ENCODE data around the gene KLHDC7A.

Gene KLHDC7A

DNA sequence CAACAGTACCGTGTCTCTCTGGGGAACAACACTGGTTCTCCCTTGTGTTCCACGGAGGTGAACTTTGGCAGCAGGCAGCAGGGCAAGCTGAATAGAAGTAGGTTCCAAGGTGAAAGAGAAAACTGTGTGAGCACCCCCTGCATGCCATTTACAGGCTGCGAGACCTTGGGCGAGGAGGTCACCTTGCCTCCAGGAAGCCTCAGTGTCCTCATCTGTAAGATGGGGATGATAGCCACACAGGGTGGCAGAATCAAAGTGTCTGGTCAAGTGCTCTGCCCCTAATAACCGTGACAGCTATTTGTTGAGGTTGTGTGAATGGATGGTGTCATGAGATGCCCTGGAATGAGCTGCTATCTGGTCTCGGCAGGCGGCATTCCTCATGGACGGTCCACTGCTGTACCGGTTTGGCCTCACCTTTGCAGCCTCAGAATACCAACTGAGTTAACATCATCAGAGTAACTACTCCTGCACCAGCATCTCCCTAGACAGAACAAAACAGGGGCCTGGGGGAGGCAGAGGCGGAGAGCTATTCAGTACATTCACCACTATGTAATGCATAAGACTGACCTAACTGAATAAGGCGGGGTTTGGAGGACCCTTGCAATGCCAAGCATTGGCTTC is 7.4 kb upstream of the KLHDC7A start:
- DNase-seq, result no peak

DNA sequence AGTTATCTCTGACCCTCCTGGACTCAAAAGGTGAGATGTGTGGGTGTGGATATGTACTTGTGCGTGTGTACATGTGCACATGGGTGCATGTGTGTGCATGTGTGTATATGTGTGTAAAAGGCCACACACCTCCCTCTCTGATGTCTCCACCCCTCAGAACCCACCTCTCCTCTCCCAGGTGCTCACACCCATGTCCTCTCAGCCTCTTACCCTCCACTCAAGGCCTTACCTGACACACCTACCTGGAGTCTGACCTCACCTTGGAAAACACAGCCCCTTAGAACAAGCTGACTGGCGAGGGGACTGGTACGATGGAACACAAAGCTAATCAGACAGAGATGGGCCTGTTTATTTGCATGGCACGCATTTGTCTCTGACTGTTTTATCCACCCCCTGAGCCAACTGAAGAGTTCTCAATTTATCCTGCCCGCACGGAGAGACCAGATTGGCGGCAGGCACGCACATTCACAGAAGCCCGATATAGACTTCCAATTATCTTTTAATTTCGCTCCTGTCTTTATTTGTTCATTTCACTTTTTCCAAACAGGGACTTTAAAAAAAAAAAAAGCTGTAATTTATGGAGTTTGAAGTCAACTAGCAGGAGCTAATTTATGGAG is 6.1 kb upstream of the KLHDC7A start:
- DNase-seq, result no peak

DNA sequence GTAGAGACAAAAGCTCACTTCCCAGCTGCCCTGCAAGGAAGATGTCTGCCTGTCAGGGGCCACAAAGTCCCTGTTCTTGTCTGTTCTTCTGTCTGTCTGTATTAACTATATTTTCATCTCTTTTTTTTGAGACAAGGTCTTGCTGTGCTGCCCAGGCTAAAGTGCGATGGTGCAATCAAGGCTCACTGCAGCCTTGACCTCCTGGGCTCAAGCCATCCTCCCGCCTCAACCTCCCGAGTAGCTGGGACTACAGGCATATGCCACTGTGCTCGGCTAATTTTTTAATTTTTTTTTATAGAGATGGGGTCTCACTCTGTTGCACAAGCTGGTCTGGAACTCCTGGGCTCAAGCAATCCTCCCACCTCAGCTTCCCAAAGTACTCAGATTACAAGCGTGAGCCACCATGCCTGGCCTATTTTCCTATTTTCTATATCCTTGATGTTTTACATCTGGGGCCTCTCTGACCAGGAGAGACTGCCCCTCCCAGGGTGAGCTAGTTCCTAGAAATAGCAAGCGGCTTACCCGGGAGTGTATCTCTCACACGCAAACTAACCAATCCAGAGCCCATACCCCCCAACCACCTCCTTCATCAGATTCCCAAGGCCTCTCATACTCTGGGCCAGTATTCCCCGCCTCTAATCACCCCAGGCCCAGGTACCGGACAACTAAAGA is 5.4 kb upstream of the KLHDC7A start:
- DNase-seq, result no peak

DNA sequence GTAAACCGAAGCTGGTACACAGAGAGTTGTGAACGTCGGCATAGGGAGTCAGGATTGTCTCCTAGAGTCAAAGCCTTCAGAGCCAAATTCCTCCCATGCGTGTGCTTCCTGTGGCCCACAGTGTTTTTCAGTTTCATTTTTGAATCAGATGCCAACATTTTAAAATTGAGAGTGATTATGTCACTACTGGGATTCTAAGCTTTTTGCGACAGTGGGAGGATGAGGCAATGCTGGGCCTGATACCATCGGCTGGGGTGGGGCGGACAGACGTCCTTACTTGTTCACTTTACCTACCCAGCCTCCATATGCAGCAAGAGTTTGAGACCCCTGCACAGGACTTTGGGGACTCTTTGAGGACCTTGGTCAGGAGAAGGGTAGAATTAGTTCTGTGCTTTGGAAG is 1.3 kb upstream of the KLHDC7A start:
- no peak for DNase-seq

DNA sequence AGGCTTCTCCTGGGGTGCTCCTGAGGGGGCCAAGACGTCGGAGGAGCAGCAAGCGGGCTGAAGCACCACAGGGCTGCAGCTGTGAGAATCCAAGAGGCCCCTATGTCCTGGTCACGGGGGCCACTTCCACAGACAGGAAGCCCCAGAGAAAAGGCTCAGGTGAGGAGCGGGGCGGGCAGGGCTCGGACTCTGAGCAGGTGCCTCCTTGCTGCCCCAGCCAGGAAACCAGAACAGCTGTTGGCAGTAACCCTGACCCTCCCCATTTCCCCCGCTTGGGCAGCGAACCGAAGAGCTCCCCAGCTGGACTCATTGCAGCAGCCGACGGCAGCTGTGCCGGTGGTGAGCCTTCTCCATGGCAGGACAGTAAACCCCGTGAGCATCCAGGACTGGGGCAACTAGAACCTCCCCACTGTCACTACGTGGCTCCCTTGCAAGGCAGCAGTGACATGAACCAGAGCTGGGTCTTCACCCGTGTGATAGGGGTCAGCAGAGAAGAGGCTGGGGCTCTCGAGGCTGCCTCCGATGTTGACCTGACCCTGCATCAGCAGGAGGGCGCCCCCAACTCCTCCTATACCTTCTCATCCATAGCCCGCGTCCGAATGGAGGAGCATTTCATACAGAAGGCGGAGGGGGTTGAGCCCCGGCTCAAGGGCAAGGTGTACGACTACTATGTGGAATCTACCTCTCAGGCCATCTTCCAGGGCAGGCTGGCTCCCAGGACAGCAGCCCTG is 625 bp downstream of the KLHDC7A start:
- DNase-seq, result no peak

DNA sequence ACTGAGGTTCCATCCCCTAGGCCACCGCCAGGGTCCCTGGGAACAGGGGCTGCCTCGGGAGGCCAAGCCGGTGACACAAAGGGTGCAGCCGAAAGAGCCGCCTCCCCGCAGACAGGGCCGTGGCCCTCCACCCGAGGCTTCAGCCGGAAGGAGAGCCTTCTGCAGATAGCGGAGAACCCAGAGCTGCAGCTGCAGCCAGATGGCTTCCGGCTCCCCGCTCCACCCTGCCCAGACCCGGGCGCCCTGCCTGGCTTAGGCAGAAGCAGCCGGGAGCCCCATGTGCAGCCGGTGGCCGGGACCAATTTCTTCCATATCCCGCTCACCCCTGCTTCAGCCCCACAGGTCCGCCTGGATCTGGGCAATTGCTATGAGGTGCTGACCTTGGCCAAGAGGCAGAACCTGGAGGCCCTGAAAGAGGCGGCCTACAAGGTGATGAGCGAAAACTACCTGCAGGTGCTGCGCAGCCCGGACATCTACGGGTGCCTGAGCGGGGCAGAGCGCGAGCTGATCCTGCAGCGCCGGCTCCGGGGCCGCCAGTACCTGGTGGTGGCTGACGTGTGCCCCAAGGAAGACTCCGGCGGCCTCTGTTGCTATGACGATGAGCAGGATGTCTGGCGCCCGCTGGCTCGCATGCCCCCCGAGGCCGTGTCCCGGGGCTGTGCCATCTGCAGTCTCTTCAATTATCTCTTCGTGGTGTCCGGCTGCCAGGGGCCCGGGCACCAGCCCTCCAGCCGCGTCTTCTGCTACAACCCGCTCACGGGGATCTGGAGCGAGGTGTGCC is 1.4 kb downstream of the KLHDC7A start:
- DNase-seq, result no peak

DNA sequence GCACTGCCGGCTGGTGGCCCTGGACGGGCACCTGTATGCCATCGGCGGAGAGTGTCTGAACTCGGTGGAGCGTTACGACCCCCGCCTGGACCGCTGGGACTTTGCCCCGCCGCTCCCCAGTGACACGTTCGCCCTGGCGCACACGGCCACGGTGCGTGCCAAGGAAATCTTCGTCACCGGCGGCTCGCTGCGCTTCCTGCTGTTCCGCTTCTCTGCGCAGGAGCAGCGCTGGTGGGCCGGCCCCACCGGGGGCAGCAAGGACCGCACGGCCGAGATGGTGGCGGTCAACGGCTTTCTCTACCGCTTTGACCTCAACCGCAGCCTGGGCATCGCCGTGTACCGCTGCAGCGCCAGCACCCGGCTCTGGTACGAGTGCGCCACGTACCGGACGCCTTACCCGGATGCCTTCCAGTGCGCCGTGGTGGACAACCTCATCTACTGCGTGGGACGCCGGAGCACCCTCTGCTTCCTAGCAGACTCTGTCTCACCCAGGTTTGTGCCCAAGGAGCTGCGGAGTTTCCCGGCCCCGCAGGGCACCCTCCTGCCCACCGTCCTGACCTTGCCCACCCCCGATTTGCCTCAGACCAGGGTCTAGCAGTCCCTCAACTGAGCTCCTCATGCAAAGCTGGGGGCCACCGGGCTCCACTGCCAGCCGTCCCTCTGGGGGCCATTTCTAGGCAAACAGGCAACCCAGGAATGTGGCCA is 2.1 kb downstream of the KLHDC7A start:
- DNase-seq, result no peak

DNA sequence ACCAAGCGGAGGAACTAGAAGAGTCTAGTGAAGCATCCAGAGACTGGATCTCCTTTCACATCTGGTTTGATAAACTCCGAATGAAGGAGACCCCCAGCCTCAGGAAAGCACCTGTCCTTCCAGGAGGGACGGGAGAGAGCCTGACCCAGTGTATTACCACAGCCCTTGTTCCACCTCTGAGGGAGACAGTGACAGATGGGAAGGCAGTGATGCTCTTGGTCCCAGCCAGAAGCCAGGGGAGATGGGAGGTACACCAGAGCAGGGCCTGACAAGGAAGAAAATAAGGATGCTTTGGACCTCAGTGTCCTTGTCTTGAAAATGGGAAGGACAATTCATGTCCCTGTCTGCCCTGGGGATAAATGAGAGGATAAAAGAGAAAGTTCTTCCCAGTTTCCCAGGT is 3.5 kb downstream of the KLHDC7A start:
- no peak for DNase-seq

DNA sequence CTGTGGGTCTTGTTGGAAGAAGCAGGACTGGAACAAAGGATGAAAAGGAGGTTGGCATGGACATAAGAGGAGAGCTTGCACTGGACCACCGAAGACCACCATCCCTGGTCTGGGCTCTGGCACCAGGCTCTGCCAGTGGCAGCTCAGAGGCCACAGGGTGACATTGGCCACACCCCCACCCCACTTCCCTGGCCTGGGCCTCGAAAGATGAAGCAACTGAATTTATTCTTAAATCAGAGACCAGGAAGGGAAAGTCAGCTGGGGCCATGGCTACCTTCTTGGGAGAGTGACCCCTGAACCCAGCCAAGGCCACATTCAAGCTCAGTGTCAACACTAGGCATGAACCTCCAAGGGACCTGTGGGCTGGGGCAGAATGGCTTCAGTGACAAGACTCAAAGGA is 4.0 kb downstream of the KLHDC7A start:
- no peak for DNase-seq

DNA sequence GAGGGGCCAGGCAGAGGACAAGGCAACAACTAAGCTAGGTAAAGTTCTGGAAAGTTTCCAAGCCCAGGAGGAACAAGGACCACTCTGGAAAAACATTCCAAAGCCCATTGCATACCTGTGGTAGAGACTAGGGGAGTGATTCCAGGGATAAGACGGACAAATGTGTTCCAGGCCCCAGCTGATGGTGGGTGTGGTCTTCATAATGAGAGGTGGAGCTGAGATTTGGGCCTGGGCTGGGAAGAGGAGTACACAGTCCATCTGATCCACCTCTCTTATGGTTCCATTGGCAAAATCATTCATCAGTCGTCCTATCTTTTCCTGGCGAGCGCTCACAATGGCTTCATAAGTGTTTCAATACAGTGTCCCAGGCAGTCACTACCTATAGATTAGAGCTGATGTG is 4.5 kb downstream of the KLHDC7A start:
- DNase-seq, result no peak

DNA sequence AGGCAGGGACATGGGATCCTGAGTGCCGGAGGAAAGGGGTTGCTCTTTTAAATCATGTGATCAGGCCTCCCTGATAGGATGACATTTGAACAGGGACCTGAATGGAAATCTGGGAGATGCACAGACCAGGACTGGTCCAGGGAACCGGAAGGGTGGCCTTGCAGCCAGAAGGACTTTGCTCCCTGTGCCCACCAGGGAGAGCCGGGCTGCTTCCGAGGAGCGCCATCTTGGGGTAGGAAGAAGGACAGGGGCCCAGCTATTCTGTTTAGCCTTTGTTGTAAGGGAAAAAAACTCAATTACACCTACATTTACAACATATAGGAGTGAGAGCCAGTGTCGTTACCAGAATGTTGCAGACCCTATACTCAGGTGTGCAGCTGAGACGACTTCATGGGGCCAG is 5.5 kb downstream of the KLHDC7A start:
- no peak for DNase-seq

DNA sequence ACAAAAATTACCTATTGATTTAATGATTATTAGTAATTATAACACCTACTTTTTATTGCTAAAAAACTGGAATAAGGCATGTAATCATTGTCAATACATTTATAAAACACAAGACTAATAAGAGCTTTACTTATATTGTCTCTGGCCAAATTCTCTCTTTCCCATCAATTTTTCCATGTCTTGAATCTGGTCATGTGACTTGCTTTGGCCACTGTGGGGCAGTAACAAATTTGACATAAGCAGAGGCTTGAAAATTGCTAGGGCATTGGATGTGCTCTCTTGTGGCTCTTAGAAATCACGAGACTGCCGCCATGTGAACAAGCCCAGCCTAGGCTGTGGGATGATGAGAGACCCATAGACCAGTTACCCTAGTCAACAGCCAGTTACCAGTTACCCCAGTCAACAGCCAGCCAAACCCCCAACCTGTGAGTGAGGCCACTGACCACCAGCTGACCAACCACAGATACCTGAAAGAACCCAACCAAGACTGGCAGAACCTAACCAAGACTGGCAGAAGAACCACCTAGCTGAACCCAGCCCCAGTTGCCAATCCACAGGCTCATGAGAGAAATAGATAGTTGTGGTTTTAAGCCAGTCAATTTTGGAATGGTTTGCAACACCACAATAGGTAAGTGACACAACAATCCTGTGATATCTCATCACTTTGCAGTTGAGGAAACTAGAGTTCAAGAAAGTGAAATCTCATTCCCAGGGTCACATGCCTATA is 8.8 kb downstream of the KLHDC7A start:
- no peak for DNase-seq

DNA sequence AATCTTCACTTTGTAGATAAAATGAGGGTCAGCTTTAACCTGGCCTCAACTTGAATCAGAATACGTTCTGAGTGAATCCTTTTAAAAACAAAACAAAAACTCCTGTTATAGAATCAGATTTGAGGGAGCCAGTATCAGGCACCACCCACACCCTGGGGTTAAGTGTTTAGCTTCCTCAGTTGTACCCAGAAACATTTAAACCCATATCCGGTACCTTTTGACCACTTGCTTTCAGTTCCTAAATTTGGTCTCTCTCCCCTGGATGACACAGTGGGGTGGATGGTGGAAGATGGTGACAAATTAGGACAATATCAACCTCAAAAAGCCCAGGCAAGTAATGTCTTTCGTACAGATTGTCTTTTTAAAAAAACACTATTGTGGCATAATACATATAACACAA is 10.4 kb downstream of the KLHDC7A start:
- no peak for DNase-seq

DNA sequence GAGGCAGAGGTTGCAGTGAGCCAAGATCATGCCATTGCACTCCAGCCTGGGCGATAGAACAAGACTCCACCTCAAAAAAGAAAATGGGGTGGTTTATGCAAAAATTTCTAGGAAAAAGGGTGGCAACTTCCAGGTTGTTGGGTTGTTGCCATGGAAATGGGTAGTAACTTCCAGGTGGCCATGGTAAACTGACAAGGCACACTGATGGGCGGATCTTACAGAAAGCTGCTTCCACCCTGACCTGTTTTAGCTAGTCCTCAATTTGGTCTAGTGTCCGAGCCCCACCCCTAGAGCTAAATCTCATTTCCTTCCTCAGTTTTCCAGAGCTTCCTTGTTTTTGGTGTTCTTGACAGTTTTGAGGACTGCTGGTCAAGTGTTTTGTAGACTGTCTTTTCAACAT is 13.6 kb downstream of the KLHDC7A start:
- DNase-seq, result no peak

DNA sequence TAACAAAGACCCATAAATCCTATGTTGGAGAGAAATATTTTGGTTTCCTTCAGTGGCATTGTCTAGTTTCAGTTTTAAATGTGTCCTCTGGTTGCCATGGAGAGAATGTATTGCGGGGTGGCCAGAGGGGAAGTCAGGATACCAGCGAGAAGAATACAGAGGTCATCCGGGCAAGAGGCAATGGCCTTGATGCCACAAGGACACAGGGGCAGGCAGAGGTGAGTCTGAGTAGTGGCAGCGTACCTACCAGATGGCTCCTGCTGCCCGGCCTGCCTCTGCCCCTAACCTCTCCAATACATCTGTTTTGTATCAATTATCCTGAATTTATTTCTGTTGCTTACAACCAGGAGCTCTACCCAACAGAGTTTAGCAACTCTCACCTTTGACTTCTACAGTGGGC is 14.9 kb downstream of the KLHDC7A start:
- DNase-seq, result no peak

DNA sequence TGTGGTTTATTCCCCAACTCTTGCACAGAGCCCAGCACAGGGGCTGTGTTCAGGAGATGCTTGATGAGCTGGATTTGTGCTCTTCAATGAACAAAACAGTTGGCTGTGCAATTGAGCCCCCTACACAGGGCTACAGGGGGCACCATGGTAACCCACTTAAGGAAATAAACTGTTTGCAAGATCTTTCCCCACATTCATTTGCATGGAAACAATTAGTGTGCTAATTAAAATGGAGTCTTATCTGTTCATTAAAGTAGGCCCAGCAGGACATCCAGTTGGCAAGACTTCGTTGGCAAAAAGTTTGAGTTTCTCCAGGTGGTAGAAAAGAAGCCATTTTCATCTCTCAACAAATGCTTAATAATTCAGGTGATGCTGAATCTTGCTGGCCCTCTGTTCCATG is 15.3 kb downstream of the KLHDC7A start:
- DNase-seq, result no peak

DNA sequence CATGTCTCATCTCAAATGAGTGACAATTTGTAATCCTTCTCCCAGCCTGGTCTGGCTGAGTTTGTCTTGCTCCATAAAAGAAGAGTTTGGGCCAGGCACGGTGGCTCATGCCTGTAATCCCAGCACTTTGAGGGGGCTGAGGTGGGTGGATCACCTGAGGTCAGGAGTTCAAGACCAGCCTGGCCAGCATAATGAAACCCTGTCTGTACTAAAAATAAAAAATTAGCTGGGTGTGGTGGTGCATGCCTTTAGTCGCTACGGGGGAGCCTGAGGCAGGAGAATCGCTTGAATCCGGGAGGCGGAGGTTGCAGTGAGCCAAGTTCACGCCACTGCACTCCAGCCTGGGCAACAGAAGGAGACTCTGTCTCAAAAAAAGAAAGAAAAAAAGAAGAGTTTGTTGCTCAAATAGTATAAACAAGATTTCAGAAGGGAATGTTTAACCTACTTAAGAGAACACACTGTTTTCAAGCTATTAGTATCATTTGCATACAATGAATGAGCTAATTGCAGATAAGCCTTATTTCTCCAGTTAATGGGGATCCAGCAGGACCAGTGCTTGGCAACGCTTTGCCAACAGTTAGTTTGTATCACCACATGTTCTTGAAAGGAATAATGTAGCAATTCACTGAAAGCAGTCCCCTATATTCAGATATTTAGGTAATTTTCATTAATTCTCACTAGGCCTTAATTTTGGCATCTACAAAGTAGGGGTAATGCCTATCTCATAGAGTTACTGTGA is 15.9 kb downstream of the KLHDC7A start:
- no peak for DNase-seq

DNA sequence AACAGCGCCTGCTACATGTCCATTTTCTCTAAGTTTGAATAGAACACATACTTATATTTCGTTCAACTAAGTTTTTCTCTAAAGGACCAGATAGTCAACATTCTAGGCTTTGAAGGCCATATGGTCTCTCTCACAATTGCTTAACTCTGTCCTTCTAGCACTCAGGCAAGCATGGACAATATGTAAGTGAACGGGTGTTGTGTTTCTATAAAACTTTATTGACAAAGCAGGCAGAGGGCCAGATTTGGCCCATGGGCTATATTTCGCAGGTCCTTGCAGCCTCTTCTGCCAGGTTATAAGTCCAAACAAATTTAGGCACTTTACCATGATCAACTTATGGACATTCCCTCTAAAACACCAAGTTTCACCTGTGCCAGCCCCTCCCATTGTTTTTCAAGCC is 21.1 kb downstream of the KLHDC7A start:
- DNase-seq, result no peak

DNA sequence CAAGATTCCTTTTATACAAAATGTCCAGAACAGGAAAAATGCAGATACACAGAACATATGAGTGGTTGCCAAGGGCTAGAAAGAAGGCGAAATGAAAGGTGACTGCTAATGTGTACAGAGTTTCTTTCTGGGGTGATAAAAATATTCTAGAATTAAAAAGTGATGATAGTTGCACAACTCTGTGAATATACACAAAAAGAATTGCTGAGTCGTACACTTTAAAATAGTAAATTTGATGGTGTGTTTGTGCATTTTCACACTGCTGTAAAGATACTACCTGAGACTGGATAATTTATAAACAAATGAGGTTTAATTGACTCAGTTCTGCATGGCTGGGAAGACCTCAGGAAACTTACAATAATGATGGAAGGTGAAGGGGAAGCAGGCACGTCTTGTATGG is 23.9 kb downstream of the KLHDC7A start:
- DNase-seq, result no peak

DNA sequence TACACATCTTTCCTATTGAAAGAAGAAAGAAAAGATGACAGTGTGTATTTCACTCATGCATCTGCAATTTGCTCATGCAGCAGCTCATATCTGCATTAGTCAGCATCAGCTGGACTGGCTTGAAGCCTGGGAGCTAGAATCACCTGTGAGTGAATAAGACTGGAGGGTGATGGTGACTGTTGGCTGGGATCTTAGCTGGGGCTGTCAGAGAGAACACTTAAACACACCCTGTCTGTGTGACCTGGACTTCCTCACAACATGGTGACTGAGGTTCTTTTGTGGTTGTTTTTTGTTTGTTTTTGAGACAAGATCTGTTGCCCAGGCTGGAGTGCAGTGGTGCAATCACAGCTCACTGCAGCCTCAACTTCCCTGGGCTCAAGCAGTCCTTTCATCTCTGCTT is 24.9 kb downstream of the KLHDC7A start:
- DNase-seq, result no peak

DNA sequence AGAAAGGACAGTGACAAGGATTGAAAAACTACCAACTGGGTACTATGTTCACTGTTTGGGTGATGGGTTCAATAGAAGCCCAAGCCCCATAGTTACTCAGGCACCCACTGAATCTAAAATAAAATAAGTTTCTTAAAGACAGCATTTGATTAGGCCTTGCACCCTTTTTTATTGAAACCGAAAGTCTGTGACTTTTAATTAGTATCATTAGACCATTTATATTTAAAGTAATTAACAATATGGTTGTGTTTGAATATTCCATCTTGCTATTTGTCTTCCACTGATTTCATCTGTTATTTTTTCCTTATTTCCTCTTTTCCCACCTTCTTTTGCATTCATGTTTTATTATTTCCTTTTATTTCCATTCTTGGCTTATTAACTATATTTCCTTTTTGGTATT is 27.4 kb downstream of the KLHDC7A start:
- DNase-seq, result no peak

Measured in HCEC 1CT (cell line).